ENCODE data around the gene CD9.

DNA sequence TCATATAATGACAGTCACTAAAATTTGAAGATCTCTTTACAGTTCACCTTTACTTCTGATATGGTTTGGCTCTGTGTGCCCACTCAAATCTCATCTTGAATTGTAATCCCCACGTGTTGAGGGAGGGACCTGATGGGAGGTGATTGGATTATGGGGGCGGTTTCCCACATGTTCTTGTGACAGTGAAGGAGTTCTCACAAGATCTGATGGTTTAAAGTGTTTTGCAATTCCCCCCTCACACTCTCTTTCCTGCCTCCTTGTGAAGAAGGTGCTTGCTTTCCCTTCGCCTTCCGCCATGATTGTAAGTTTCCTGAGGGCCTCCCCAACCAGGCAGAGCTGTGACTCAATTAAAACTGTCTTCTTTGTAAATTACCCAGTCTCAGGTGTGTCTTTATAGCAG lies 27.3 kb upstream of the CD9 start:
- TF ChIP-seq, protein P1, sequence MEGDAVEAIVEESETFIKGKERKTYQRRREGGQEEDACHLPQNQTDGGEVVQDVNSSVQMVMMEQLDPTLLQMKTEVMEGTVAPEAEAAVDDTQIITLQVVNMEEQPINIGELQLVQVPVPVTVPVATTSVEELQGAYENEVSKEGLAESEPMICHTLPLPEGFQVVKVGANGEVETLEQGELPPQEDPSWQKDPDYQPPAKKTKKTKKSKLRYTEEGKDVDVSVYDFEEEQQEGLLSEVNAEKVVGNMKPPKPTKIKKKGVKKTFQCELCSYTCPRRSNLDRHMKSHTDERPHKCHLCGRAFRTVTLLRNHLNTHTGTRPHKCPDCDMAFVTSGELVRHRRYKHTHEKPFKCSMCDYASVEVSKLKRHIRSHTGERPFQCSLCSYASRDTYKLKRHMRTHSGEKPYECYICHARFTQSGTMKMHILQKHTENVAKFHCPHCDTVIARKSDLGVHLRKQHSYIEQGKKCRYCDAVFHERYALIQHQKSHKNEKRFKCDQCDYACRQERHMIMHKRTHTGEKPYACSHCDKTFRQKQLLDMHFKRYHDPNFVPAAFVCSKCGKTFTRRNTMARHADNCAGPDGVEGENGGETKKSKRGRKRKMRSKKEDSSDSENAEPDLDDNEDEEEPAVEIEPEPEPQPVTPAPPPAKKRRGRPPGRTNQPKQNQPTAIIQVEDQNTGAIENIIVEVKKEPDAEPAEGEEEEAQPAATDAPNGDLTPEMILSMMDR (IDR thresholded peaks at IDR 0.05) = no peak
- TF ChIP-seq EZH2 (IDR thresholded peaks at IDR 0.05; ENCODE audit: borderline replicate concordance, insufficient read depth, low read depth, low read length, poor library complexity, severe bottlenecking) = no peak

All from B cell (primary cell).